ENCODE data around the gene INPPL1.
"Not testable (repeated sequence)": the region's sequence is repeated elsewhere in the genome, so short reads cannot be mapped to it uniquely, and the experiment has no call there.

The INPPL1 gene

GRCh38 chr11:72224564-72225410 is at the start of gene INPPL1:
Gene INPPL1, plus strand, starts transcription at chr11:72224767. Its CDS starts 218 bp downstream, at chr11:72224985.
- Histone ChIP-seq H3K36me3 (ENCODE audit: insufficient read depth, low read length) (peaks cover 14% of the 10 kb centered on the region; the same call in 1 of the 2 replicates), H3K27ac (peak within 1 kb of the TSS; percentile 60; the same call in 1 of the 2 replicates), H3K9ac (ENCODE audit: insufficient read length) (peak within 1 kb of the TSS; percentile 79), H3K4me3 (peak within 1 kb of the TSS; percentile 95), H3K9me3 (ENCODE audit: low read depth, low read length) (no peaks in the 10 kb centered on the region)
- no peak for TF ChIP-seq EZH2 (IDR thresholded peaks at IDR 0.05)
- TF ChIP-seq FOXP2 (optimal IDR thresholded peaks at IDR 0.05; ENCODE audit: control extremely low read depth, extremely low read length, insufficient read depth): no peak
- TF ChIP-seq POLR2AphosphoS5 (IDR thresholded peaks at IDR 0.05; ENCODE audit: borderline replicate concordance, low read depth, low read length): no peak; the same call in 1 of the 2 replicates
- no peak for DNase-seq (ENCODE audit: low read depth, low spot score)

- TF ChIP-seq FOXP2 (optimal IDR thresholded peaks at IDR 0.05; ENCODE audit: control extremely low read depth, extremely low read length, insufficient read depth) (no peak), POLR2AphosphoS5 (IDR thresholded peaks at IDR 0.05; ENCODE audit: borderline replicate concordance, low read depth, low read length) (no peak)
- H3K4me3 ChIP-seq: no peak overlapping the region
- no peak overlapping the region for H3K27ac ChIP-seq
- H3K9me3 ChIP-seq (ENCODE audit: low read depth, low read length): no peaks in the 10 kb centered on the region
- no peaks in the 10 kb centered on the region for H3K36me3 ChIP-seq (ENCODE audit: insufficient read depth, low read length)
- DNase-seq (ENCODE audit: low read depth, low spot score): no peak
- no peak overlapping the region for H3K9ac ChIP-seq (ENCODE audit: insufficient read length)
Observed at GRCh38 chr11:72177656-72178055, 46.9 kb upstream of the INPPL1 start.

GRCh38 chr11:72179049-72179803 is 45.3 kb upstream of the INPPL1 start:
- Histone ChIP-seq H3K27ac (no peak overlapping the region), H3K9ac (ENCODE audit: insufficient read length) (no peak overlapping the region), H3K36me3 (ENCODE audit: insufficient read depth, low read length) (no peaks in the 10 kb centered on the region), H3K9me3 (ENCODE audit: low read depth, low read length) (no peaks in the 10 kb centered on the region), H3K4me3 (no peak overlapping the region)
- TF ChIP-seq FOXP2 (optimal IDR thresholded peaks at IDR 0.05; ENCODE audit: control extremely low read depth, extremely low read length, insufficient read depth) (no peak), EZH2 (IDR thresholded peaks at IDR 0.05) (no peak), POLR2AphosphoS5 (IDR thresholded peaks at IDR 0.05; ENCODE audit: borderline replicate concordance, low read depth, low read length) (no peak)
- no peak for DNase-seq (ENCODE audit: low read depth, low spot score)

- Histone ChIP-seq H3K9ac (ENCODE audit: insufficient read length) (no peak overlapping the region), H3K9me3 (ENCODE audit: low read depth, low read length) (no peaks in the 10 kb centered on the region), H3K4me3 (no peak overlapping the region), H3K36me3 (ENCODE audit: insufficient read depth, low read length) (no peaks in the 10 kb centered on the region), H3K27ac (no peak overlapping the region)
- TF ChIP-seq POLR2AphosphoS5 (IDR thresholded peaks at IDR 0.05; ENCODE audit: borderline replicate concordance, low read depth, low read length) (no peak), FOXP2 (optimal IDR thresholded peaks at IDR 0.05; ENCODE audit: control extremely low read depth, extremely low read length, insufficient read depth) (no peak), EZH2 (IDR thresholded peaks at IDR 0.05) (no peak)
- no peak for DNase-seq (ENCODE audit: low read depth, low spot score)
Observed at GRCh38 chr11:72179804-72180396, 44.7 kb upstream of the INPPL1 start.

- H3K9me3 ChIP-seq (ENCODE audit: low read depth, low read length); H3K36me3 ChIP-seq (ENCODE audit: insufficient read depth, low read length); H3K9ac ChIP-seq (ENCODE audit: insufficient read length); DNase-seq (ENCODE audit: low read depth, low spot score); H3K4me3 ChIP-seq; H3K27ac ChIP-seq: not testable (repeated sequence)
Observed at GRCh38 chr11:72180892-72181552, 43.5 kb upstream of the INPPL1 start.

GRCh38 chr11:72181553-72181958 is 43.0 kb upstream of the INPPL1 start:
- not testable (repeated sequence) for H3K9me3 ChIP-seq (ENCODE audit: low read depth, low read length); DNase-seq (ENCODE audit: low read depth, low spot score); H3K4me3 ChIP-seq; H3K36me3 ChIP-seq (ENCODE audit: insufficient read depth, low read length); H3K27ac ChIP-seq; H3K9ac ChIP-seq (ENCODE audit: insufficient read length)

- DNase-seq (ENCODE audit: low read depth, low spot score): no peak
- H3K4me3 ChIP-seq: no peak overlapping the region
- no peak overlapping the region for H3K27ac ChIP-seq
- no peaks in the 10 kb centered on the region for H3K9me3 ChIP-seq (ENCODE audit: low read depth, low read length)
- no peak overlapping the region for H3K9ac ChIP-seq (ENCODE audit: insufficient read length)
- no peaks in the 10 kb centered on the region for H3K36me3 ChIP-seq (ENCODE audit: insufficient read depth, low read length)
- TF ChIP-seq FOXP2 (optimal IDR thresholded peaks at IDR 0.05; ENCODE audit: control extremely low read depth, extremely low read length, insufficient read depth) (no peak), EZH2 (IDR thresholded peaks at IDR 0.05) (no peak), POLR2AphosphoS5 (IDR thresholded peaks at IDR 0.05; ENCODE audit: borderline replicate concordance, low read depth, low read length) (no peak)
Observed at GRCh38 chr11:72188267-72188666, 36.3 kb upstream of the INPPL1 start.

Measured in SK-N-MC (cell line).